Measurements from ENCODE around the gene MAPK12.

The MAPK12 gene

GRCh38 chr22:50286275-50286674 is 24.8 kb upstream of the MAPK12 start:
- TF ChIP-seq CTCF (IDR thresholded peaks at IDR 0.05; ENCODE audit: low read length, missing control alignments) = no peak
- no peak overlapping the region for H3K4me3 ChIP-seq (replicated peaks; ENCODE audit: low read depth, low read length)
- no peak for DNase-seq (ENCODE audit: low read depth)

GRCh38 chr22:50285568-50286229 is 24.2 kb upstream of the MAPK12 start:
- no peak overlapping the region for H3K4me3 ChIP-seq (replicated peaks; ENCODE audit: low read depth, low read length)
- DNase-seq (ENCODE audit: low read depth) = no peak
- TF ChIP-seq CTCF (IDR thresholded peaks at IDR 0.05; ENCODE audit: low read length, missing control alignments) = no peak

GRCh38 chr22:50284479-50284878 is 23.0 kb upstream of the MAPK12 start:
- DNase-seq (ENCODE audit: low read depth) = no peak
- TF ChIP-seq CTCF (IDR thresholded peaks at IDR 0.05; ENCODE audit: low read length, missing control alignments) = no peak

GRCh38 chr22:50283821-50284220 is 22.3 kb upstream of the MAPK12 start:
- no peak for TF ChIP-seq CTCF (IDR thresholded peaks at IDR 0.05; ENCODE audit: low read length, missing control alignments)
- no peak overlapping the region for H3K4me3 ChIP-seq (replicated peaks; ENCODE audit: low read depth, low read length)
- no peak for DNase-seq (ENCODE audit: low read depth)

More at GRCh38 chr22:50284479-50284878, 23.0 kb upstream of the MAPK12 start:
- no peak overlapping the region for H3K4me3 ChIP-seq (replicated peaks; ENCODE audit: low read depth, low read length)

GRCh38 chr22:50282361-50283155 is 21.1 kb upstream of the MAPK12 start:
- no peak for TF ChIP-seq CTCF (IDR thresholded peaks at IDR 0.05; ENCODE audit: low read length, missing control alignments)
- DNase-seq (ENCODE audit: low read depth) = peak; percentile 53

GRCh38 chr22:50281957-50282356 is 20.5 kb upstream of the MAPK12 start:
- H3K4me3 ChIP-seq (replicated peaks; ENCODE audit: low read depth, low read length) = no peak overlapping the region
- TF ChIP-seq CTCF (IDR thresholded peaks at IDR 0.05; ENCODE audit: low read length, missing control alignments) = no peak
- no peak for DNase-seq (ENCODE audit: low read depth)

More at GRCh38 chr22:50282361-50283155, 21.1 kb upstream of the MAPK12 start:
- H3K4me3 ChIP-seq (replicated peaks; ENCODE audit: low read depth, low read length) = no peak overlapping the region
